CD4-positive, alpha-beta T cell treated with Interleukin-6 at 100 ng/mL for 8 hours (primary cell): ENCODE data around the gene PRKCE.

Source experiments
- DNase-seq: peaks from one replicate; pipeline ENCODE4 v3.0.0-alpha.2; 2020; ENCODE audit warnings: mixed read lengths, low spot score

The PRKCE gene

DNA sequence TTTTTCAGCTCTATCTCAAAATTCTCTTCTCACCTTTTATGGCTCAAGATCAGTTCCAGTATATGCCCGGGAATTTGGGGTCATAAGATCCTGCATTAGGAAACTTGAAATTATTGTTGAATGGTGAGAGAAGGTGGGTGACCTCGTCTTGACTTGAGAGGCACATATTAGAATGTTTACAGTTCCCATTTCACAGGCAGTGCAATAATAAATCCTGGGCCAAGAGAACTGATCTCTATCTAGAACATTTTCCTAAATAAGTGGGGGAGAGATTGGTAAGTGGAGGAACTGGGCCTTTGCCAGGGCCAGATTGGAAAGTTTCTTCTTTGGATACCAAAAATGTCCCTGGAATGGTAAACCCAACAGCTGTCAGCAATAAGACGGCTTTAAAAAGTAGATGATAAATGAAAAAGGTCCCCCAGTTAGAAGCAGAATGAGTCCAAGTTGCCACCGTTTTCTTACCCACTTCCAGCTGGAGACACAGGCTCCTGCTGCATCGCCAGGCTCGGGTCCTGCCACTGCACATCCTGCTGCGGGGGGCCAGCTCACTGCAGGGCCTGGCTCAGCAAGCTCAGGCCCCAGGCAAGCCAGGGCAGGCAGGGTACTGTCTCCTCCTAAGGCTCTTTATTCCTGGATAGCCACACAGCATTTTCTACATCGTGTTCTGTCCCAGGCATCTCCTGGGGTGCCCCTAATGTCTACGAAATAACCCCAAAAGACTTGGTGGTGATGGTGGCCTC, 519.3 kb downstream of the PRKCE start:
- DNase-seq = no peak

DNA sequence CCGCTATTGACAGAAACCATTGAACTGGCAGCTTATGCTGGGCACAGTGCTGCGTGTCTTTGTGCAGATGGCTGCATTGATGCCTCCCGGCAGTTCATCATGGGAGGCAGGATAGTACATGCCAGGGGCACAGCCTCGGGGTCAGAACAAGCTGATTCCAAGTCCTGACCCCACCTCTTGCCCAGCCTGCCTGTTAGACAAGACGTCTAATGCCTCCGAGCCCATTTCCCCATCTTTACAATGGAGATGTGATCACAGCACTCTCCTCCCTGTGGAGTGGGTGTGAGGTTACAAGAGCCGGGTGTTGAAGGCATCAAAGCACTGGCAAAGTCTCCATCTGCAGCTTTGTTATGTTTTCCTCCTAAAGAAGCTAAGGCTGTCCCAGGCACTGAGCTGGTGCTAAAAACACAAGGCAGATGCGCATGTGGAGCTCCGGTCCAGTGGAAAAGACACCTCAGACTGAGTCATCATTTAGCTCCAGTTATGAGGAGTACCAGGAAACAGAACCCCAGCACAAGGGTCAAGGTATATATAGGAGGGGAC, 520.0 kb downstream of the PRKCE start:
- DNase-seq = no peak

DNA sequence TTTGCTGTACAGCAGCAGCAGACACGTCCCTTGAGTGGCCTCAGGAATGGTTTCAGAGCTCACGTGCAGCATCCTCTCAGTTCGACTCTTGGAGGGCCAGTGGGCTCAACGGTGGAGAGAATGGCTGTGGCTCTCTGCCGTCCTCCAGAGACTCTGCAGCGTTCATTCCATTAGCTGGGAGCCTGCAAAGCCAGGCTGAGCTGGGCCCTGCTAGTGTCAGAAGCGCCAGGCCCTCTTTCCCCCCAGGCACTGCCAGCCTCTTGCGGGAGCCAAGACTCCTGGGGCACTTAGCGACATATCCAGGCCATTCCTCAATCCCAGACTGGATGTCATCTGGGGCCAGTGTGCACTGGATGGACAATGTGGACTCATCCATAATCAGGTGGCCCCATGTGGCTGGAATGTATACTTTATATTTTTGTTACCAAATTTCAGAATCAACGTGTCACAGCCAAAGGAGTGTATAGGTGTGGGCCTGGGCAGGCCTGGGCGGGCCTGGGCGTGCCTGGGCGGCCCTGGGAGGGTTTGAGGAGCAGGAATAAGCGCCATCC, 520.6 kb downstream of the PRKCE start:
- no peak for DNase-seq

DNA sequence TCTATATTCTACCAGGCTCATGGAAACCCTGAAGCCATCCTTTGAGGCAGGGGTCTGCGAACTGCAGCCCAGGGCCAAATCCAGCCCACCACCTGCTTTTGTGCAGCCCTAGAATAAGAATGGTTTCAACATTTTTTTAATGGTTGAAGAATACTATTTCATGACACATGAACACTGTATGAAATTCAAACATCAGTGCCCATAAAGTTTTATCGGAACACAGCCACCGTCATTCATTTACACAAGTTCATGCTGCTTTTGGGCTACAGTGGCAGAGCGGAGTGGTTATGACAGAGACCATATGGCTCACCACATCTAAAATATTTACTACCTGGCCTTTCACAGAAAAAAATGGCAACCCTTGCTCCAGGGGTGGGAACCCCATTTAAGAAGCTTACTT, 521.6 kb downstream of the PRKCE start:
- no peak for DNase-seq

DNA sequence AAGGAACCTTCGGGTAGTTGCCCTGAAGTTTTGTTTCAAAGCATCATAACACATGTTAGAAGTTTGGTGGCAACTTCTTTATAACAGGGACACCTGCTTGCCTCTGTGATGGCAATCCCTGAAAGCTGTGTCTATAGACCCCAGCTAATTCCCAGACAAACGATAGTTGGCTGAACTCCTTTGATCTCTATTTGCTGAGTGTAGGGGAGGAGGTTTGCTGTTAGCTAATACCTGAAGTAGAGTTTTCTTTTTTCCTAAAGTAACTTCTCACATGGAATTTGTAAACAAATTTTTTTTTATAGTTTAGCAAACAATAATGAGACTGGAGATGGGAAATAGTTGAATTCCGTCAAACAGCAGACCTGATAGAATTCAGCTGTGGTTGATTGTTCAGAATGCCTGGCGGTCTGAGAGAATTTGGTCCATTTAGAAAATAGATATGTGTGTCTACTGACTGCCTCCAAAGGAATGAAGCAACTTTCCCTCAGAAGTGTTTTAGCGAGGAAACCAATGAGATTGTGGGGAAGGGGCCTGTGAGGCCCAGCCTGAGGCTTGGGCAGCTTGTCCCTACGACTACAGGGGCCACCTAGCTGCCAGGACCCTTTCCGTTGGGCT, 522.3 kb downstream of the PRKCE start:
- no peak for DNase-seq

DNA sequence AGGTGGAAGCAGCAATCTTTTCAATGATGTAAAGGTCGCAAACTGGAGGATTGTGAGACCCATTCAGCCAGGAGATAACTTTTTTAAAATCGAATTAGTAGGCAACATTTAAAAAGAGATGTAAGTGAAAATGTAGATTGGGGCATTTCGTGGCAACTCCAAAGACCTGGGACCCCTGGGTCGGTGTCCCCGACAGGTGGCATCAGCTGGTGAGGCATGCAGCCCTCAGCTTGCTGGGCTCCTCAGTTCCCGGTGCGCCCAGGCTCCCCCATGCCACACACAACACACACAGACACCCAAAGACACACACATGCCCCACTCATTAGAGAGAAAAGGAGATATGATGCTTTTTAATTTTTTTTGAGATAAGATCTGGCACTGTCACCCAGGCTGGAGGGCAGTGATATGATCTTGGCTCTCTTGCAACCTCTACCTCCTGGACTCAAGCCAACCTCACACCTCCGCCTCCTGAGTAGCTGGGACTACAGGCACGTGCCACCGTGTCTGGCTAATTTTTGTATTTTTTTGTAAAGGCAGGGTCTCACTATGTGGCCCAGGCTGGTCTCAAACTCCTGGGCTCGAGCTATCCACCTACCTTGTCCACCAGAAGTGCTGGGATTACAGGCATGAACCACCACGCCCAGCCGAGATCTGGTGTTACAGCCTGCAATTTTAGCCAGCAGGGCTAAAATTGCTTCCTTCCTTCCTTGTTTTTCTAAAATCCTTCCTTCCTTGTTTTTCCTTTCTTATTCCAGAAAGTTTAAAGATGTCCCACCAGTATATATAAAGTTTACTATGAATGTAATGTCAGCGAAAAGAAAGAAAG, 523.1 kb downstream of the PRKCE start:
- DNase-seq = no peak

DNA sequence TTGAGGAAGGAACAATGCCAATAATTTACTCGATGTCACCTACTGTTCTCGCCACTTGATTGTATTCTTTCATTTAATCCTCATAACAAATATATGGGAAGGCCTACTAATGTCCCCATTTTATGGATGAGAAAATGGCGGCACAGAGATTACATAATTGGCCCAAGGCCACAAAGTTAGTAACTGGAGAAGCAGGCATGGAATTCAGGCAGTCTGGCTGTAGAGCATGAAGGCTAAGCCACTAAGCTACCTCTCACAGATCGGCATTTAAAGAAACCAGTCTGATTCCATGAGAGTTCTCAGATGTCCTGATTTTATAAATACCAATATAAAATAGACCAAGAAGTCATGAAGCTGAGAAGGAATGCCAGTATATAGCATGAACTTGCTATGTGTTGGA, 523.9 kb downstream of the PRKCE start:
- DNase-seq = no peak

DNA sequence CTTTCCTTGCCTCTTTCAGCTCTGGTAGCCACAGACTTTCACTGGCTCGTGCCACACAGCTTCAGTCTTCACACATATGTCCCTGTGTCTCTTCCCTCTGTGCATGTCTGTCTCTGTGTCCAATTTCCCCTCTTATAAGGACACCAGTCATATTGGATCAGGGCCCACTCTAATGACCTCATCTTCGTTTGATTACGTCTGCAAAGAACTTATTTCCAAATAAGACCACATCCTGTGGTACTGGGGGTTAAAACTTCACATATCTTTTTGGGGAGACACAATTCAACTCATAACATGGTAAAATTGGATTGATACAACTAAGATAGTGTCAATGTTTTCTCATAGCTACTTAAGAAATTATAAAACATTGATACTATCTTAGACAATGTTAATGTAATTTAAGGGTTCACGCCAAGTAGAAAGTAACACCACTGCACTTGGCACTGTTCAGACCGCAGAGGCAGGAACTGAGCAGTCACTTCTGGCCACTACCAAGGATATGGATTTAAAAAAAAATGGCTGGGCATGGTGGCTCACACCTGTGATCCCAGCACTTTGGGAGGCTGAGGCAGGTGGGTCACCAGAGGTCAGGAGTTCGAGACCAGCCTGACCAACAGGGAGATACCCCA, 526.1 kb downstream of the PRKCE start:
- no peak for DNase-seq

DNA sequence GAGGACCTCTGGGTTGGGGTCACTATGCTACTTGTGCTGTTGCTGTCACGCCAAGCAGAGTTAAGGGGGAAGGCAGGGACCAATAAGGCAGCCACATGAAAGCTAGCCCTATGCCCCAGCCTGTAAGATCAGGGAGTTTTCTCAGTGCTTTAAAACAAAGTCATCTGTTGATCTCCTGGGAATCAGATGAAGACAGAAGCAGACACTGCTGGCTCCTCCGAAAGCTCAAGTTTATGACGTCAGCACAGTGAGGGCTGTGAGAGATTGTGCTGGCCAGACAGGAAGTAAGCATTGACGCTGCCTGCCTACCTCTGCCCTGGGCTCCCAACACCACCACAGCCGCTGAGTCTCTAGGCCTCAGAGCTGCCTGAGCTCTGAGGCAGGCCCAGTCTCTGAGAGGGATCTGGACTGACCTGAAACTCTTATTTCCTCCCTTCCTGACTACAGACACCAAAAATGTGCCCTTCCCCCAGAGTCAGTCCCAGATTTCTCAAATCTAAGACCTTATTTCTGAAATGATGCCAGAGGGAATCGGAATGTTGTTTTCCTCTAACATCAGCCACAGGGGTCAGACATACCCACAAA, 527.7 kb downstream of the PRKCE start:
- peak; percentile 35 for DNase-seq

DNA sequence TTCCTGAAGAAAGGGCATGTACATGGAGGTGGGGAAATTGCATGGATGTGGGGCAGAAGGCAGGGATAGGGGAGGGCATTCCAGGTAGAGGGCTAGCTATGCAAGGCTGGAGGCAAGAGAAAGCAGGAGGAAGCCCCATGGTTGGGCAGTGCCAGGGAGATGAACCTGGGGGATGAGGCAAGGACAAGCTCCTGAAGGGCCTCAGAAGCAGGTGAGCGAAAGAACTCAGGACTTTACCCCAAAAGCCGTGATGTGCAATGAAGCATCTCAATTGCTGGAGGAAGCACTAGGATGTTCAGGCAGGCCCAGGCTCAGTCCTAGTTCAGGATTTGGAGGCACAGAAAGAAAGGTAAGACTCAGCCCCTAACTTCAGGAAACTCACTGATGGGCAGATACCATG, 528.7 kb downstream of the PRKCE start:
- DNase-seq = no peak

DNA sequence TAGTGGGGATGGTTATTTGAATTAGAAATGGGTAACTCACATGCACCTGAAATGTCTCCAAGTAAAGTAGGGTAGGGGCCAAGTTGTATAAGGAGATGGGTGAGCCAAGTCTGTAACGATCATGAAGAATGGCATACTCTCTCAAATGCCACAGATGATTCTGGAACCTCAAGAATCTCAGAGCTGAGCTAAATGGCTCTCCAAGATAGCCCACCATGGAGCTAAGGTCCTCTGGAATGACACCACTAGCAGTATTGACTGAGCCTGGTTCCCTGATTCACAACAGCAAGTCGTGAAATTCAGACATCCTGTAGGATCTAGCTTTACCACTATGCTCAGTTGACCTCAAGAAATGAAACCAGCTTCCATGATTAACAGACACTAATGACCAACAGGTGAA, 529.8 kb downstream of the PRKCE start:
- DNase-seq = no peak

DNA sequence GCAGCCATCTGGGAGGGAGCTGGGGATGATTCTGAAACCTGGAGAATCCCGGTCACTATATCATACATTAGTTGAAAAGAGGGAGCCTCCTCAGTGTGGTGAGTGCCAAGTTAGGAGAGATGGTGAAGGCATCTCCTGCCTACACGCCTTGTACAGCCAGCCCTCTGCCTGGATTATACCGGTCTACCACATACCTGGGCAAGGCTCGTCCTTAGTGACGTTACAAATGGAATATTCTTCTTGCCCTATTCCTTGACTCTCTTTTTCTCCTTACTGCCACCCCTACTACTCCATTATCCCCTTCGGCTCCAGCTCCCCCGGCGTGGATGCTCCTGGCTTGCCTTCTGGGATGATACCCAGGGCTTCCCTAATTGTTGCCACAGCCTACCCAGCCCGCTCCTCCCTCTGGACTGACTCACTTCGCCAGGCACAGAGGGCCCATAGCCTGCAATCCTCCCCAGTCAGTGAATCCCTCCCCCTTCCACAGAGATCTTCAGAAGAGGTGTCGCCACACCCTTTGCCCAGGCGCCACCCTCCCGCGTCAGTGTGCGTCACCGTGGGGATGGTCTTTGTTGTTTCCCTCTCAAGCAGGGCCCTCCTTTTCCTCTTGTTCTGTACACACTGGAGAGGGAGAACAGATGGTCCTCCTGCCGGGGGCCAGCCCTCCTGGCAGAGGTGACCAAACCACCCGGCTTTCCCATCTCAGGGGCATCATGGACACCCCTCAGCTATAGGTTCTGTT, 530.5 kb downstream of the PRKCE start:
- DNase-seq = no peak

DNA sequence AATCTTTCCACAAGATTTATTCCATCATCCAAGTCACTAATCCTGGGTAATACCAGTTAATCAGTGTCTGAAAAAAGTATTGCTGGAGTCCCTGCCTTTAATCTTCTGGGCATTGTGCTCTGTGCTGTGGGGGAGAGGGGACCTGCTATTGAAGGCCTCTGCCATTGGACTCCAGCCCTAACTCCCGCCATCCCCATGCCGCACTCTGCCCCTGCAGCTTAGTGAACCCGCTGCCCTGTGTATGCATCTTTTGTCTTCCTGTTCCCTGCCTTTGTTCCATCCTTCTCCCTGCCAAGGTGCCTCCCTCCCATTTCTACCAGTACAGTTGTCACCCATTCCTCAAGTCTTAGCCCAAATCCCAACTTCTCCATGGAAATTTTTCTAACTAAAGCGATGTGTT, 532.0 kb downstream of the PRKCE start:
- DNase-seq = no peak

DNA sequence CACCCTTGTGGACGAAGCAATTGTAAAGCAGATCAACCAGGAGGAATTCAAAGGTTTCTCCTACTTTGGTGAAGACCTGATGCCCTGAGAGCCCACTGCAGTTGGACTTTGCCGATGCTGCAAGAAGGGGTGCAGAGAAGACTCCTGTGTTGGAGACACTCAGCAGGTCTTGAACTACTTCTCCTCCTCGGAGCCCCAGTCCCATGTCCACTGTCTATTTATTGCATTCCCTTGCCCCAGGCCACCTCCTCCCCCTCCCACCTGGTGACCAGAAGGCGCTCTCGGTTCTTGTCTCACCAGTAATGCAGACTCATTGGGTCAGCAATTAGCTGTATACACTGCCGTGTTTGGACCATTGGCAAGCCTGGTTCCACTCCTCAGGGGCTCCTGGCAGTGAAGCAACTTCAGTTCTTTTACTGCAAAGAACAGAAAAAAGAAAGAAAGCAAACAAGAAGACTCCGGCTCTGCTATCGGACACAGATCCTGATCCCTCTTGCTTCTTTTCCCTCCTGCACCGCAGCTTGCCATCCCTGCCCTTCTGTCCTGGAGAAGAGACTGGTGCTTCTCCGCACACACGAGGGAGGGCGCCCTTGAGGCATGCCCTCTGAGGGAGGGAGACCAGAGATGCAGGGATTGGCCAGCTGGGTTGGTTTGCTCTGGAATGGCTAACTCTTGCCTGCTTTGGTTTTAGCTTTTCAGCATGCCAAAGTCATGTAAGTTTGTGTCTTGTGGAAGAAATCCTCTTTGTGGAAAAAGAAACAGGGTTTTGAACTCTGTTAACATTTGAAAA, 533.5 kb downstream of the PRKCE start:
- DNase-seq = no peak

DNA sequence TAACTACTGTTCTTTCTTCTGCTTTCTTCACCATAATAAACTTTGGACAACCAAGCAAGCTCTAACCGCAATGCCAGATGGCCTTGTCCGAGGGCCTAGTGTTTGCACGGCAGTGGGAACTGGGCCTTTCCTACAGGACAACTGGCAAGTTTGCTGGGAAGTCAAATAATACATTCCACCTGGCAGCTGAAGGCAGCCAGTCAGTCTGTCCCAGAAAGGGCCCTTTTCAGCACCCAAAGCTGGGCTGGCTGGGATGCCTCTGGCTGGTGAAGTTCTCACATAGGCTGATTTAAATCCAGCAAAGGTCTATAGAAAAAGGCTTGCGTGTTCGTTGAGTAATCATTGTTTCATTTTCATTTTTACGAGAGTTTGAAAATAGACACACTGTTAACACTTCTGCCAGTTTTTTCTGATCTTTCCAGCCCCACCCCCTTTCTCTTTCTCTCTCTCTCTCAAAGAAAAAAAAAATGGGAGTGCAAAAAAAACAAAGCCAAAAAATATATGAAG, 535.7 kb downstream of the PRKCE start:
- no peak for DNase-seq

DNA sequence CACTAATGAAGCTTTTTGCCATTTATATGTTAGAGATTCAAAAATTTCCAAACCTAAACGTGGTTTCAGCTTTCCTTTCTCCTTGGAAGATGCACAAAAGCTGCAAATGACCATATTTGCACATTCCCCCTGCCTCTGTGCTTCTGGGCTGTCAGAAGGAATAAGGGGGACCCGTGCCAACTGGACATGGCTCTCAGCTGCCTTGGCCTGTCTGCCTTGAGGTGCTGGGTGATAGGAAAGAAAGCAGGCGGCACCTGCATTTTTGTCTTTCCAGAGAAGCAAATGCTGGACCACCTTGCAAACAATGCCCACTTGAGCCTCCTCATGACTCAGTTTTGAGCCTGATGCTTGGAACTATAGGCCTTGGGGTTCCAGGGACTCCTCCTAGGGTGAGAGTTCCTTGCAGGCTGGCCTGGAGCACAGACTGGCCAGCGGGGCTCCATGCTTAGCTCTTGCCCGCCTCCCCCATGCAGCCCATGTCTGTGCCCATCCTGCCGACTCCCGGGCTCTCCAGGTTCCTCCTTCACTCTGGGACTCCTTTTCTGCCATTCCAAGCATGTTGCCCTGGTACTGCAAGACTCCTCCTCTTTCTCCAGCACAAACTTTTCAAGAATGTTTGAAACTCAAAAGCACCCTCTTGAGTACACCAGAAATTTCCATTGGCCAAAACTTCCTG, 536.7 kb downstream of the PRKCE start:
- DNase-seq = no peak

DNA sequence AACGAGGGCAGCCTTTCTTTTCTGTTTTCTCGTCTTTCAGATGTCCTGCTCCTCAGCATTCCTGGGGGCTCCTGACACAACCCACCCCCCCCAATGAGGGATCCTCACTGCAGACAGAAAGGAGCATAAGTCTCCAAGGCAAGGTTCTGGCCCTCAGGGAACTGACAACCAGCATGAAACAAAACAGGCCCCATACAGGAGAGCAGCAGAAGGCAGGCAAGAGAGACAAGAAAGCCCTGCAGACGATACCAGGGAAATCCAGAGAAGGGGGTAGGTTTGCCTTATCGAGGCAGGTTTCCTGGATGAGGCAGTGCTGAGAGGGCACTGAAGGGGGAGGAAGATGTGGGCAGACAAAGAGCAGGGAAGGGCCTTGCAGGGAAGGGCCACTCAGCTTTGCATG, 541.9 kb downstream of the PRKCE start:
- no peak for DNase-seq

DNA sequence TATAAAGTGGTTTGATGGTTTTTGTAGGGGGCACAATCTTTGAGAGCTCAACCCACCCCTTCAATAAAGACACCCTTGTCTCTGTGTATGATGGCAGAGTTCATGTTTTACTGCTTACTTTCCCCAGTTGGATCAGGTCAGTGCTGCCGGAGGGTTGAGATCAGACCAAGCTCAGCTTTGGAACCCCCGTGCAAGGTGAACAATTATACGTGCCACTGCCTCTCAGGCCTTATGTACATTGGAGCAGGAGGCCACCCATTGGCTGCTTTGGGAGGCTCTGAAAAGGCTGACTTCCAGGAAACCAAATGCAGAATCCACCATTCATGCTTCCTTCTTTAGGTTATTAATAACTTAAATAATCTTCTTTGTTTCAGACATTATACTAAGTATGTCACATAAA, 542.4 kb downstream of the PRKCE start:
- DNase-seq = no peak

DNA sequence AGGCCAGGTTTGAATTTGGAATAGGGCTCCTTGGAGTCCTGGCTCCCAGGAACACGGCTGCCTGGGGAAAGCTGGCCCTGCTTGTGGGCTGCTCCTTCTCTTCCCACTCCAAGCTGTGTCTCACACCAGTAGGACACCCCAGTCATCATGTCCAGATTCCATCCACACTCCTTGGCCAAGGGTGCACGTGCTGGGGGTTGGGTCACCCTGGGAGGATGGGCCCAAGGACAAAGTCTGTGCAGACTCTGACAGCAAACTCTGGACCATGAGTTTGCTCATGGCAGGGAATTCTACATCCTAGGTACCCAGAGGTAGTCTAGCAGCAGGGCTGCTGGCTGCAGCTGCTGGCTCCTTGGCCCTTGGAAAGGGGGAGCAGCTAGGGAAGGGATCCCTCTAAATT, 543.4 kb downstream of the PRKCE start:
- DNase-seq = no peak
